Heart right ventricle (tissue), 16 donors: ENCODE results near the gene RGS9. TPM values are rescaled to one million over a fixed set of nuclear protein-coding genes. Genes with fewer than 3 reads are reported as not detected.

Experiments
- ATAC-seq, 8 donors: fragments of 200-7000 bp; cut with Tn5 transposase; one replicate each; pipeline ENCODE4 v1.9.1; 2020; ENCODE audit warnings: mild to moderate bottlenecking in 8 of 8, moderate library complexity in 8 of 8, moderate number of reproducible peaks in 1 of 8
- DNase-seq, 2 donors: peaks; one replicate each; pipeline ENCODE4 v3.0.0-alpha.2; 2020
- H3K27ac ChIP-seq, 10 donors: fragments of 200-600 bp; sonication (generic) in 2 of 10; one replicate each; pipeline versions ENCODE4 v1.5.0 to v1.8.0; 2020 to 2022; ENCODE audit warnings: mild to moderate bottlenecking in 3 of 10
- H3K27me3 ChIP-seq, 7 donors: fragments of 200-600 bp; one replicate each; pipeline ENCODE4 v1.8.0; 2021 to 2022; ENCODE audit warnings: mild to moderate bottlenecking in 2 of 7
- H3K36me3 ChIP-seq, 9 donors: fragments of 200-600 bp; sonication (generic) in 1 of 9; one replicate each; pipeline versions ENCODE4 v1.5.0 to v1.8.0; 2020 to 2022; ENCODE audit warnings: mild to moderate bottlenecking in 2 of 9
- H3K4me1 ChIP-seq, 9 donors: fragments of 200-600 bp; sonication (generic) in 1 of 9; one replicate each; pipeline versions ENCODE4 v1.5.0 to v1.8.0; 2020 to 2022; ENCODE audit warnings: mild to moderate bottlenecking in 4 of 9
- H3K4me3 ChIP-seq, 10 donors: fragments of 200-600 bp; sonication (generic) in 2 of 10; one replicate each; pipeline versions ENCODE4 v1.5.0 to v1.8.0; 2020 to 2022; ENCODE audit warnings: mild to moderate bottlenecking in 7 of 10, moderate library complexity in 2 of 10
- H3K9me3 ChIP-seq, 11 donors: fragments of 200-600 bp in 10 of 11; sonication (generic) in 2 of 11; one replicate each; pipeline versions ENCODE4 v1.5.0 to v1.8.0; 2013 to 2022; ENCODE audit warnings: mild to moderate bottlenecking in 2 of 11, control low read depth in 1 of 11, moderate library complexity in 1 of 11
- CTCF ChIP-seq, 9 donors: fragments of 200-600 bp; sonication (generic) in 2 of 9; IDR thresholded peaks; one replicate each; pipeline versions ENCODE4 v1.5.0 to v1.8.0; 2021 to 2022; ENCODE audit warnings: antibody characterized with exemption in 9 of 9, mild to moderate bottlenecking in 5 of 9, moderate library complexity in 1 of 9
- WGBS, 2 donors: extraction: QIAGEN DNeasy Blood & Tissue Kit; methylation state at CpG; one replicate each; pipeline ENCODE4 v1.1.7; 2013; ENCODE audit warnings: inconsistent platforms in 1 of 2; 5-methylcytosine and 5-hydroxymethylcytosine counted together
- intact Hi-C, 10 donors: fragments of 100-400 bp; cut with DNase I; formaldehyde crosslinking; loops; one replicate each; pipeline versions ENCODE4 v1.11.1 to v1.14.2; 2022
- polyA plus RNA-seq, 2 donors: library from polyadenylated mRNA; stranded (reverse); fragments of 200-250 nt; gene quantifications; one replicate each; pipeline ENCODE4 v1.2.3, GENCODE V29; 2013
- total RNA-seq, 10 donors: library from RNA; stranded (reverse); fragmentation: NEBNext Ultra II Directional in 3 of 10; extraction: Animal tissue kit (Norgen Biotek cat#: 25700) in 3 of 10; gene quantifications; one replicate each; pipeline versions ENCODE4 v1.2.1 to v1.2.4, GENCODE V29; 2021 to 2023
- donor health status: Arrhythmogenic right ventricular cardiomyopathy.
- donor health status: ischemic (EF 13 %, LVEDD 7.1; RV severe dilation, severe dysfunction).
- donor health status: healthy with polysubstance abuse.
- donor health status: DM: no; HTN: yes; CAD: no.
- donor health status: DM: no; HTN: no; CAD: no.
- donor health status: ischemic (EF 25% LVEDD 6.9; RV normal size, moderate dysfunction).
- donor health status: ischemic (EF 25% LVEDD 5.7; RV mildly dilated, moderate dysfunction).
- donor health status: healthy.
- donor health status: DM: yes; HTN: yes; CAD: no.
- donor health status: Ischemic cardiomyopathy.
- donor health status: ischemic (EF 35%, LVEDD 5.7; RV mildly dilated, moderate dysfunction).
- donor health status: nonischemic (EF 11% LVEDD 7.7; RV severe dilation, severe dysfunction).
- donor health status: DM: yes; HTN: yes; CAD: no.
- donor health status: PGD.
- donor health status: ischemic (EF 29% LVEDD 5.4; RV normal size, mild dysfunction).
- donor health status: nonischemic (EF 23%, LVEDD 6.1; RV moderate dilation, normal function).

RGS9 gene
- total and polyA plus RNA-seq, 12 donors: 0.36 to 3.0 (median 1.1) TPM

- H3K9me3 ChIP-seq: no peaks in the 10 kb centered on the region
- 93 to 94% methylated on average over 3 of the region's 3 CpGs for WGBS, 2 donors
- H3K4me3 ChIP-seq: no peak overlapping the region
- H3K36me3 ChIP-seq: no peaks in the 10 kb centered on the region
- intact Hi-C loops: loop anchor here in 2 of 10 donors (10.0 kb wide), 1 partner anchor 945 kb away; no protein-coding TSS in a partner anchor
- DNase-seq: no peak
- TF ChIP-seq CTCF (IDR thresholded peaks at IDR 0.05): no peak
- no peak for ATAC-seq
- H3K27ac ChIP-seq: no peak overlapping the region
- peaks cover 0 to 41% (median 23%) of the 10 kb centered on the region in 7 donors for H3K27me3 ChIP-seq
- H3K4me1 ChIP-seq: no peaks in the 10 kb centered on the region
Measured at GRCh38 chr17:65219707-65220106, 82.5 kb downstream of the RGS9 start.

GRCh38 chr17:65220732-65221131 lies 83.6 kb downstream of the RGS9 start:
- no peak overlapping the region for H3K4me3 ChIP-seq
- peaks cover 0 to 41% (median 22%) of the 10 kb centered on the region in 7 donors for H3K27me3 ChIP-seq
- H3K36me3 ChIP-seq: no peaks in the 10 kb centered on the region
- no peak for TF ChIP-seq CTCF (IDR thresholded peaks at IDR 0.05)
- no peak overlapping the region for H3K27ac ChIP-seq
- ATAC-seq (no peak), DNase-seq (no peak)
- H3K9me3 ChIP-seq: no peaks in the 10 kb centered on the region
- intact Hi-C loops: loop anchor here in 2 of 10 donors (10.0 kb wide), 1 partner anchor 944 kb away; no protein-coding TSS in a partner anchor
- H3K4me1 ChIP-seq: no peaks in the 10 kb centered on the region
- WGBS, 2 donors: 61 to 77% methylated on average over 1 of the region's 1 CpG

- 60 to 78% methylated on average over 3 of the region's 3 CpGs for WGBS, 2 donors
- no peak overlapping the region for H3K4me3 ChIP-seq
- ATAC-seq (no peak), DNase-seq (no peak)
- intact Hi-C loops: loop anchor here in 2 of 10 donors (10.0 kb wide), 1 partner anchor 943 kb away; no protein-coding TSS in a partner anchor
- no peaks in the 10 kb centered on the region for H3K36me3 ChIP-seq
- H3K4me1 ChIP-seq: no peaks in the 10 kb centered on the region
- TF ChIP-seq CTCF (IDR thresholded peaks at IDR 0.05): no peak
- H3K27me3 ChIP-seq: peaks cover 0 to 47% (median 20%) of the 10 kb centered on the region in 7 donors
- no peaks in the 10 kb centered on the region for H3K9me3 ChIP-seq
- H3K27ac ChIP-seq: no peak overlapping the region
Measured at GRCh38 chr17:65222214-65222738, 85.1 kb downstream of the RGS9 start.

GRCh38 chr17:65225061-65225460 lies 87.9 kb downstream of the RGS9 start:
- 92 to 93% methylated on average over 18 of the region's 18 CpGs for WGBS, 2 donors
- H3K27me3 ChIP-seq: peaks cover 0 to 35% (median 24%) of the 10 kb centered on the region in 7 donors
- ATAC-seq (no peak), DNase-seq (no peak)
- no peak overlapping the region for H3K27ac ChIP-seq
- intact Hi-C loops: loop anchor here in 2 of 10 donors (10.0 kb wide), 1 partner anchor 940 kb away; no protein-coding TSS in a partner anchor
- H3K36me3 ChIP-seq: no peaks in the 10 kb centered on the region
- H3K9me3 ChIP-seq: no peaks in the 10 kb centered on the region
- peaks cover 0 to 13% (median 0%) of the 10 kb centered on the region in 9 donors for H3K4me1 ChIP-seq
- TF ChIP-seq CTCF (IDR thresholded peaks at IDR 0.05): no peak
- H3K4me3 ChIP-seq: no peak overlapping the region
